GM21447 (cell line): ENCODE measurements around the gene ELF4.
A peak's percentile ranks its signal among the peaks of the same experiment; 100 is the strongest.
"Not testable (repeated sequence)": the region's sequence is repeated elsewhere in the genome, so short reads cannot be mapped to it uniquely, and the experiment has no call there.

Experiments used
- ATAC-seq: cut with Tn5 transposase; IDR thresholded peaks from one replicate; pipeline ENCODE4 v1.9.1; 2021; ENCODE audit not compliant: unreplicated experiment

ELF4 gene

GRCh38 chrX:130115119-130115885 lies 5.0 kb upstream of the ELF4 start:
- ATAC-seq = not testable (repeated sequence)

- ATAC-seq = no peak
Observed at GRCh38 chrX:130114141-130114588, 3.9 kb upstream of the ELF4 start.

DNA sequence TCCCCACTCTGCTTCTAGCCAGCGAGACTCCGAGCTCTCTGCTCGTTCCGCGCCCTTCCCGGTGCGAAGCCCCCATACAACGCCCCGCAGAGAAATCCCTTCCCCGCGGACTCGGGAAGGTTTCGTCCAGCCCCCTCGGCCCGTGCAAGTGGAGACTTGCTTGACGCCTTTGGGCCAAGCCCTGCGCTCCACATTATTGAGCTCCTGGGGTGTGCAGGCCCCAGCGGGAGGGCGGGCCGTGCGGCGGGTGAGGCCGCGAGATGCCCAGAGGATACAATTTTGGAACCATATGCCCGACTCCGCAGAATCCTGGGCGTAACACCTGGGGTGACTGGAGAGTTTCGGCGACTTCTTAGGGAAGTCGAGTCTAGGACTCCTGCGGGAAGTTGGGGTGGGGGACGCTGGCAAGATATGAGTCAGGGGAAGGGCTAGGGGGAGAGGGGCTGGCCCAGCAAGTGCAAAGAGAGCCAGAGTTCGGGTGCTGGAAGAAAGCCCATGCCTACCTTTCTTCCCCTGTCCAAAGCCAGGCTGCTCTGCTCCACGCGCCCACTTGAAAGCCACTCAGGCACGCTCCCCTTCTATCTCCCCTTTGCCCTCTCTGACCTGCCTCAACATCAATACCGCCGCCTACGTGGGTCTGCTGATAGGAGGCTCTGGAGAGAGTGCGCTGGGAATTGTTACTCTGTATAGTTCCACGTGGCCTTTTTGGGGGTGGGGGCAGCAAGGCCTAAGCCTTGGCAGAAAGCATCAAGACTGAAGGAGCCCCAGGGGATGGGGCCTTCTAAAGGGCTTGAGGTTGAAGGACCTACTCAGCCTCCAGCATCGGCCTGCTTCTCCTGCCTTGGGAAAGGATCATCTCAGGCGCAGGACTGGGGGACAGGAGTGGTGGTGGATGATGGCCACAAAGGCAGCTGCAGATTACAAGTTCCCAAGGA lies 1.2 kb upstream of the ELF4 start:
- no peak for ATAC-seq

DNA sequence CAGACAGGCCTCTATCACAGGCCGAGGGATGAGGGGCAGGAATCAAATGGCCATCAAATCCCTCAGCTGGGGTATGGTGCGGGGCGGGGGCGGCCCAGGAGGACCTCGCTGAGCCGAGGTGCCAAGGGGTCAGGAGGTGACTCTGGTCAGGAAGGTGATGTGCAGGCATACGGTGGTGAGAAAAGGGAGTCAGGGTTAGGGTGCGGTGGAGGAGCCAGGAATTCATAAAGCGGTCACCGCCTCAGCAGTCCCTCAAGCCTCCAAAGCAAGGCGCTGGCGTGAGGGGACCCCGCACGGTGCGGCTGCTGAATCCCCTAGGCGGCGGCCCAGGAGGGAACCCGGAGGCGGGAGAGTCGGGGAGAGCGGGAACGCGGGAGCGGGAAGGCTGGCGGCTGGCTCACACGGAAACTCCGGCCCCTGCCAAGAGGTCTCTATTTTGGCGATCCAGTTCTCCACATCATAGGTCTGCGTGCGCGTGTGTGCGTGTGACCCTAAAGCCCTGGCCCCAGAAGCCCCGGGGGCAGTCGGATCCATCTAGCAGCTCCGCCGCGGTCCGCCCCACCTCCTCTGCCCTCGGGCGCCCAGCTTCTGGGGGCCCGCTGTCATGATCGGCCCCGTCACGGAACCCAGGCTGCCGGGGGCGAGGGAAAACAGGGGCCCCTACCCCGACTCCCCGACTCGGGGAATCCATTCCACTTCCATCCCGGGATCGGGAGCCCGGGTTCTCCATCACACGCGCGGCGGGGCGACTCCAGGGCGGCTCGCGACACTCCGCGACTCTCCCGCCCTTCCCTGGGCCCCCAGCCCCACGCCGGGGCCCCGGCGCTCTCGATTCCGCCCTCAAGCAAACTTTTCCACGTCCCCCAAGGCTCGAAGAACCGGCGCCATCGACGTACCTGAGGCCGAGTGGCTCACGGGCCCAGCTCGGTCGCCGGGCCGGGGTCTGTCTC lies 593 bp downstream of the ELF4 start:
- ATAC-seq = peak; percentile 22

GRCh38 chrX:130108647-130109428 lies 1.5 kb downstream of the ELF4 start:
- ATAC-seq = peak; percentile 68

DNA sequence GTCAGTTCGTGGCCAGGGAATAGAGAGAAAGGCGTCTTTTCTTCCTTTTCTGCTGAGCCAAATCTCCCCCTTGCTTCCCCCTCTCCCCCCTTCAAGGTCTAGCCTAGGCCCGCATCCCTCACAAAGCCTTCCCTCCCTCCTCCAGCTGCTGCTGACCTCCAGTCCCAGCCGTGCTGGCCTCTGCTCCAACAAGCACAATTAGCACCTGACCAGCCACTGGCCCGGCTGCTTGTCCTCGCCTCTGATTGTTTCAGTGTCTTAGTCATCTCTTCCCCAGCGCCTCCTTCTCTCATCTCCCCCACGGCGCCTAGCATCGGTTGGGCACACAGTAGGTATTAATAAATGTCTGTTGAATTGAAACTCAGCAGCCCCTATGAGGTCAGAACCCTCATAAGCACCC lies 4.2 kb downstream of the ELF4 start:
- ATAC-seq = no peak

DNA sequence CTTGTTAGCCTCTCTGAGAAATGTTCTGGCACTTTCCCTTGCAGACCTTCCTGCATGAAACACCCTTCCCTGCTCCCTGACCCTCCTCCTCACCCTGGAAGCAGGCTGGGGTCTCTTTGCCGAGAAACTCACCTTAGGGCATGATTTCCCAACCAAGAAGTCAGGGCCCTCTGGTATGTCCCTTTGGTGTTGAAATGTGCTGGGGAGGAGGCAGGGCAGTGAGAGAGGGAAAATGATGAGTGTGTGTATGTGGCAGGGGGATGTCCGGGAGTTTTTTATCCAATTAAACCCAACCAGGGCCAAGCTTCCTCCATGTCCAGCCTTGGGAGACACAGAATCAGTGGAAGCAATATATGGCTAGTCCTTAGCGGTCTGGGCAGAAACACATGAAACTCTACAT lies 5.1 kb downstream of the ELF4 start:
- no peak for ATAC-seq

GRCh38 chrX:130103605-130104004 lies 6.7 kb downstream of the ELF4 start:
- ATAC-seq = no peak

- no peak for ATAC-seq
Observed at GRCh38 chrX:130100180-130100579, 10.1 kb downstream of the ELF4 start.

- no peak for ATAC-seq
Observed at GRCh38 chrX:130098210-130098552, 12.1 kb downstream of the ELF4 start.

DNA sequence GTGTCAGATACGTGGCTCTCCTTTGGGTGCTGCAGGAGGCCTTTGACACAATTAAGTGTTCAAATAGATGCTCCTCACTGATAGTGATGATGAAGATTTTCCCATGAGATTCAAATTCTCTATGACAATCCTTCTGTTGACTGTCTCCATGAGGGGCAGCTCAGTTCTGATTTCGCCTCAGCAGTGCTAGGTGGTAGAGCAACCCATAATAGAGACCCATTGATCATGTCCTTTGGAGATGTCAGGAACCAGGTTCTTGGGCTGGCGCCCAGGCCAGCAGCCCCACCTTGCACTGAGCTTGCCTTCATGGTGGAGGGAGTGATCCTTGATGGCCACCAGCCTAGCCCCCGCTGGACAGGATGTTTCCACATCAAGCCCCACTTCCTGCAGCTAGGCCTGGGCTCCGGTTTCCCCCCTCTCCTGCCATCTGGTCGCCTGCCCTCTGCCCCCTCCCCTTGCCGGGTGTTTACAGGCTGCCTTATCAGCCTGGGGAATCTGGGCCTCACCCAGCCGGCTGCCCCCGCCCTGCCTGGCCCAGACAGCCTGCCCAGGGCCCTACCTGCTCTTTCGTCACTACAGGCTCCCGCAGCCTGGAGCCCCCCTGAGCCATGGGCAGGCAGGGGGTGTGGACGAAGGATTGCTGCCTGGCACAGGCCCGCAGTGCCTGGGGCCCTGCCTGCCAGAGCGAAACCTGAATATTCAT lies 12.6 kb downstream of the ELF4 start:
- ATAC-seq = no peak

- ATAC-seq = no peak
Observed at GRCh38 chrX:130095249-130096030, 14.9 kb downstream of the ELF4 start.

DNA sequence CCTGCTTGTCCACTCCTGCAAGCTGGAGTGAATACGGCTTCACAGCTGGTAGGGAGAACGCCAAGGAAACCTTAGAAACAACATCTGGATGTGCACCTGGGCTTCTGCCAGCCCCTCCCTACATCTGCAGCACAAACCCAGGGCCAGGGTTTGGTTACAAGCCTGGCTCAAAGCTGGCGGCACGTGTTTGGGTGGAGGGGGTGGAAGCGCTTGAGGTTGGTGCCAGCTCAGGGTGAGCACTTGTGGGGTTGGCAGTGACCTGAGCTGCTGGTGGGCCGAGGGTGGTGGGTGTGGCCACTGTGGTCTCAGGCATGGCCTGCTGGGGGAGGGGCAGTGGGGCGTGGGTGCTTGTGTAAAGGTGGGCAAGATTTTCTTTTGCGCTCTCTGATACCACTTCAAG lies 15.6 kb downstream of the ELF4 start:
- no peak for ATAC-seq

- ATAC-seq = no peak
Observed at GRCh38 chrX:130093271-130093670, 17.0 kb downstream of the ELF4 start.

DNA sequence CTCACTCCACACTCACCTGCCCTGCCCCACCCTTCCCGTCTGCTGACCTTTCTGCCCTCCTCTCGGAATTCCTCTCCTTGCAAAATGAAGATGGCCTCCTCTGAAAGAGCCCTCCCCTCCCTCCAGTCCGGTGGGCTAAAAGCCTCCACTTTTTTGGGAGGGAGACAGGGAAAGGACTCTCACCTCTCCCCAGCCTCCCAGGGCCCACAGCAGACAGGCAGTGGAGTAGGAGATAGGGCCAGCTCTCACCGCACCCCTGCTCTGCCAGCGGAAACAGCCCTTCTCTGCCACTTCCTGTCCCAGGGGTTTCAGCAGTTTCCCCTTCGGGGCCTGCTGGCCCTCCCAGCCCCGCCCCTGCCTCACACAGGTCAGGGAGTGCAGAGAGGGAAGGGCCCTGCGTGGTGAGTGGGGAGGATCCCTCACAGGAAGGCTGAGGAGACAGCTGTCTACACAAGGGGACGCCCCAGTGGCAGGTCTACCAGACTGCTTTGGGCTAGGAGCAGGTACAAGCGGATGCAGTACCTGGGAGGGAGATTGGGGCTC lies 18.2 kb downstream of the ELF4 start:
- peak; percentile 96 for ATAC-seq

DNA sequence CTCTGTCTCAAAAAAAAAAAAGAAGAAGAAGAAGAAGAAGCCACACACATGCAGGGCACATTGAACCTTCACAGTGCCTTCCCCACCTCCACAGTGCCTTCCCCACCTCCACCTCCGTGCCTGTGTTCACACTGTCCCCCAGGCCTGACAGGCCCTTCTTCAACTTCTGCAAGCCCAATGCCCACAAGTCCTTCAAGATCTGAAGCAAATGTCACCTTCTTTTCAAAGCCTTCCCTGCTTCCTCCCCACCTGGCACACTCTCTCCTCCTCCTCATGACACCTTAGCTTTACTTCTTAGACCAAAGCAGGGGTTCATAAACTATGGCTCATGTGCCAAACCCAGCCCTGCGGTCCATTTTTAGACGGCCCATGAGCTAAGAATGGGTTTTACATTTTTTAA lies 19.9 kb downstream of the ELF4 start:
- ATAC-seq = no peak

- peak; percentile 35 for ATAC-seq
Observed at GRCh38 chrX:130086447-130087206, 23.7 kb downstream of the ELF4 start.
